ENCODE results near the gene COL24A1.

The COL24A1 gene

DNA sequence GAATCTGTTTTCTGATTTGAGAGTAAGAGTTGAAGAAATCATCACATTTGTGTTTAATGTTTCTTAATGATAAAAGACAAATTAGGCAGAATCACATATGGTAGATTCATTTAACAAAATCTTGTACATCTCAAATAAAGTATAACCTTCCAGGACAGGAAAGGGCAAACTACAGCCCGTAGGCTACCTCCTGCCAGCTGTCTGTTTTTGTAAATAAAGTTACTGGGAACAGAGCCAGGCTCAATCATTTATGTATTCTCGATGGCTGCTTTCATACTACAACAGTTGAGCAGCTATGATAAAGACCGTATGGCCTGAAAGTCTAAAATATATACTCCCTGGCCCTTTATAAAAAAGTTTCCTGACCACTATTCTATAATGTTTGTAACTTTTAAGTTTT is 204.1 kb downstream of the COL24A1 start:
- in situ Hi-C loops (cut with MboI; ENCODE audit: low pct_unique_long_range_greater_than_20kb, low sequenced_read_pairs, unreplicated experiment): no loop called here
- TF ChIP-seq, protein P1, sequence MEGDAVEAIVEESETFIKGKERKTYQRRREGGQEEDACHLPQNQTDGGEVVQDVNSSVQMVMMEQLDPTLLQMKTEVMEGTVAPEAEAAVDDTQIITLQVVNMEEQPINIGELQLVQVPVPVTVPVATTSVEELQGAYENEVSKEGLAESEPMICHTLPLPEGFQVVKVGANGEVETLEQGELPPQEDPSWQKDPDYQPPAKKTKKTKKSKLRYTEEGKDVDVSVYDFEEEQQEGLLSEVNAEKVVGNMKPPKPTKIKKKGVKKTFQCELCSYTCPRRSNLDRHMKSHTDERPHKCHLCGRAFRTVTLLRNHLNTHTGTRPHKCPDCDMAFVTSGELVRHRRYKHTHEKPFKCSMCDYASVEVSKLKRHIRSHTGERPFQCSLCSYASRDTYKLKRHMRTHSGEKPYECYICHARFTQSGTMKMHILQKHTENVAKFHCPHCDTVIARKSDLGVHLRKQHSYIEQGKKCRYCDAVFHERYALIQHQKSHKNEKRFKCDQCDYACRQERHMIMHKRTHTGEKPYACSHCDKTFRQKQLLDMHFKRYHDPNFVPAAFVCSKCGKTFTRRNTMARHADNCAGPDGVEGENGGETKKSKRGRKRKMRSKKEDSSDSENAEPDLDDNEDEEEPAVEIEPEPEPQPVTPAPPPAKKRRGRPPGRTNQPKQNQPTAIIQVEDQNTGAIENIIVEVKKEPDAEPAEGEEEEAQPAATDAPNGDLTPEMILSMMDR (IDR thresholded peaks at IDR 0.05; ENCODE audit: extremely low read depth, insufficient read depth, missing control alignments): no peak
- no peak for DNase-seq (ENCODE audit: low spot score)

DNA sequence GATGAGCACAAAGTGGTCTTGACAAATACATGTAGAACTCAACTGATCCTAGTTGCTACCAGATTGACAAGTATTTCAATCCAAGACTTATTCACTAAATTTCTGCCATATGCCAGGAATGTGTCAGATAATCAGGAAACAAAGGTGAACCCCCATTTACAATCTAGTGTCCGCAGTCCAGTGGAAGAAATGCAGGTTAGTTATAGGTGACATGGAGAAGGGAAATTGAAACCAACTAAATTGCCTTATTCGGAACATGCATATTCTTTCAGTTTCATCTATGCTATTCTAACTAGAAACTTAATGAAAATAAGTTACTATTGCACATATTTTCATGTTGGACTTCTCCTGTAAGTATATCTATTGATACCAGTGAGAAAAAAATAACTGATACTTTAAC is 209.4 kb downstream of the COL24A1 start:
- no peak for DNase-seq (ENCODE audit: low spot score)
- in situ Hi-C loops (cut with MboI; ENCODE audit: low pct_unique_long_range_greater_than_20kb, low sequenced_read_pairs, unreplicated experiment): no loop called here
- TF ChIP-seq, protein P1 (IDR thresholded peaks at IDR 0.05; ENCODE audit: extremely low read depth, insufficient read depth, missing control alignments): no peak

DNA sequence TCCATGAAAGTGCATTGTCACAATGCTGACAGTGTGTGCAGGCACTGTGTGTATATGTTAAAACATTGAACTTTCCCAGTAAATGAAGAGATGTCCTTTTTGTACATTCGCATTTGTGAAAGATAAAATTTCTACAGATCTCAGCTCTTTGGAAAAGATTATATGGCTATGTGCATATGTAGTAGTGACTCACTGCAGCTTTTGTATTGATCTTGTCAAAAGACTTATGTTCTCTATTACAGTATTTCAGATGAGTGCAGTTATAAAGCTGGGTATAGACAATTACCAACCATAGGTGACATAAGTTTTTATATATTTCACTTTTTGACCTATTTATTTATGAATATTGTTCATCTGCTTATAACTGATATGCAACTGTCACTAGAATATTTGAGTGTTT is 212.6 kb downstream of the COL24A1 start:
- DNase-seq (ENCODE audit: low spot score): no peak
- in situ Hi-C loops (cut with MboI; ENCODE audit: low pct_unique_long_range_greater_than_20kb, low sequenced_read_pairs, unreplicated experiment): no loop called here
- TF ChIP-seq, protein P1 (IDR thresholded peaks at IDR 0.05; ENCODE audit: extremely low read depth, insufficient read depth, missing control alignments): no peak

DNA sequence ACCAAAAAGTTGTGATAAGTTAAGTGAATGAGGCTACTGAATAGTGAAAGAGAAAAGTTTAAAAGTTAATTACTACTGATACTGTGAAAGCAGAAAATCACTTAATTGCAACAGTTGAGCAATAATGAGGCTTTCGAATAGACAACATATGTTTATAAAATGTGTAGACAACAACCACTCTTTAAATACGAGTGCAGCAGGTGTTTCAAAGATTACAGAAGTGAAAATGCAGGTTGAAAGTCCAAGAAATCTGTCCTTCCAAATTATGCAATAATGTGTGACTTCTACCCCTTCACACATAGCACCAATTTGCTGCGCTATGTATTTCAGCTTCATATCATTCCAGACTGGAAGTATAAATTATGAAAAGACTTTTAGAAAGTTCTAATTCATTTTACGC is 213.0 kb downstream of the COL24A1 start:
- TF ChIP-seq, protein P1 (IDR thresholded peaks at IDR 0.05; ENCODE audit: extremely low read depth, insufficient read depth, missing control alignments): no peak
- in situ Hi-C loops (cut with MboI; ENCODE audit: low pct_unique_long_range_greater_than_20kb, low sequenced_read_pairs, unreplicated experiment): no loop called here
- no peak for DNase-seq (ENCODE audit: low spot score)

DNA sequence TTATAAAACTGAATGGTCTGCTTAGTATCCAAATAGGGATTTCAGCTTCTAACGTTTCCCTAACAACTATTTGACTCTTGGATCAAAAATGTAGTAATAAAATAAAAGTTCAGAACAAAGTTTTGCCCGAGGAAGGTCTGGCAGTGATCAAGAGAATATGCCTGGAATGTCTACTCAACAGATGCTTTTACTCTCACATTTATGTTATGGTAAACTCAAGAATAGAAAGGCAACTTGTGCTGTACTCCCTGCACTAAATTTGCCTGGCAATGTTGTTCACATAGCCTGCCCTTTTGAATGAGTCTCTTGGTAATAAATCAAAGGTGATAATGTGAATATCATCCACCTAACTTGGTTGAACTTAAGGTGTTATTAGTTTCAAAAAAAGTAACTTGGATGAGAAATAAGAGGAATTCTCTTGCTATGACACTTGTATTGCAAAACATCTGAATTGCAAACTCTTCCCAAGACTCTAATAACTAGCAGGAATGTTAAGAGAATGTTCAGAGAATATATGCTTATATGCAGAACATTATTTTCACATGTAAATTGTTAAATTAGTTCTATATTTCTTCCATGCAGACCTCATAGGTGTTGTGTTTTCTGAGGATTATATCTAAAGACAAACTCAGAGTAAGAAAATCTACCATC is 215.8 kb downstream of the COL24A1 start:
- TF ChIP-seq, protein P1 (IDR thresholded peaks at IDR 0.05; ENCODE audit: extremely low read depth, insufficient read depth, missing control alignments): no peak
- in situ Hi-C loops (cut with MboI; ENCODE audit: low pct_unique_long_range_greater_than_20kb, low sequenced_read_pairs, unreplicated experiment): no loop called here
- no peak for DNase-seq (ENCODE audit: low spot score)

DNA sequence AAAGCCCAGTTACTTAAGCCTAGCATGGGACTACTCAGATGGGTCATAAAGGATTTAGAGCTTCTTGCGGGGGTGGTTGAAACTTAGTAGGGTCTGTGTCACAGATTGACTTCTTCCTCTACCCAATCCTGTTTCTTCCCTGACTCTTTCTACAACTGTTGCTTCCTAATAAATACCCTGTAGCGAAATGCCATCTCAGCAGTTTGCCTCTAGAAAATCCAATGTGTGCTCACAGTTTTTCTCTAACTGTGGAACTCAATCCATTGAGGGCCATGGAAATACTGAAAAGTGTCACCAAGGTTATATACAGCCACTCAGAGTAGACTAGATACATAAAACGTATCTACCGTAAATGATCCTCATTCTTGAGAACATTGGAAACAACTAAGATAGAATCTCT is 217.7 kb downstream of the COL24A1 start:
- in situ Hi-C loops (cut with MboI; ENCODE audit: low pct_unique_long_range_greater_than_20kb, low sequenced_read_pairs, unreplicated experiment): no loop called here
- no peak for DNase-seq (ENCODE audit: low spot score)
- TF ChIP-seq, protein P1 (IDR thresholded peaks at IDR 0.05; ENCODE audit: extremely low read depth, insufficient read depth, missing control alignments): no peak

Data from GM13977 (cell line).